HG03565 (cell line): Measurements from ENCODE around the gene TANGO6.

ENCODE experiments used
- ATAC-seq: cut with Tn5 transposase; IDR thresholded peaks from one replicate; pipeline ENCODE4 v1.9.1; 2021; ENCODE audit warnings: mild to moderate bottlenecking, moderate library complexity; ENCODE audit not compliant: unreplicated experiment

Gene TANGO6

DNA sequence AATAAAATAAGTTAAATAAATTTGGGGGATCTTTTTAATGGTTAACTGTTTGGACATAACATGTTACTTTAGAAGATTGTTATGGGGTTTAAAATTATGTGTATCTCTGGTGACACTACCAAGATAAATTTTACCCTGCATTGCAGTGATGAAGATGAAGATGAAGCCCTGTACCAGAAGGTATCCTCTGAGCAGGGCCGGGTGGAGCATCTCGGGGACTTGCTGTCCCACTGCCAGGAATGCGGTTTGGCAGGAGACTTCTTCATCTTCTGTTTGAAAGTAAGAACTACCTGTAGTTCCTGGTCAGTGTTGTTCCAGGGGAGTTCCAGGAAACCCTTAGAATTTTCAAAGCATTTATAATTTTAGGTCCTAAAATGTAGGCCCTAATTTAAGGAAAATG lies 64.0 kb downstream of the TANGO6 start:
- no peak for ATAC-seq

DNA sequence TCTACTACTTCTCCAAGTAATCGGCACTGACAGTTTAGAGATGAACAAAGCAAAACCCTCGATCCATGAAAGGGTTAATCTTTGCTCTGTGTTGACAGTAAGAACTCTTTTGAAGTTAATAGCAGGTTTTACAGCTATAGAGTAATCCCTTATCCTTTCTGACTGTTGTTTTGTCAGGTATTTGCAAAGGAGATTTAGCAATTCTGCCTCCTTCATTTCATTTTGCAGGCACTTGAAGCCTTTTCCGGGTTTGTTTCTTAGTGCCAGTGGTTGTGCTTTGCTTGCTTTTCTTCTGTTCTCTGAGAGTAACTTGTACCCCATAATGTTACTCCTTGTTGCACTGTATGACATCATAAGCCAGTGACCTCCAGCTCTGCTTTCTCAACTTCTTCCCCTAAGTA lies 64.5 kb downstream of the TANGO6 start:
- no peak for ATAC-seq

DNA sequence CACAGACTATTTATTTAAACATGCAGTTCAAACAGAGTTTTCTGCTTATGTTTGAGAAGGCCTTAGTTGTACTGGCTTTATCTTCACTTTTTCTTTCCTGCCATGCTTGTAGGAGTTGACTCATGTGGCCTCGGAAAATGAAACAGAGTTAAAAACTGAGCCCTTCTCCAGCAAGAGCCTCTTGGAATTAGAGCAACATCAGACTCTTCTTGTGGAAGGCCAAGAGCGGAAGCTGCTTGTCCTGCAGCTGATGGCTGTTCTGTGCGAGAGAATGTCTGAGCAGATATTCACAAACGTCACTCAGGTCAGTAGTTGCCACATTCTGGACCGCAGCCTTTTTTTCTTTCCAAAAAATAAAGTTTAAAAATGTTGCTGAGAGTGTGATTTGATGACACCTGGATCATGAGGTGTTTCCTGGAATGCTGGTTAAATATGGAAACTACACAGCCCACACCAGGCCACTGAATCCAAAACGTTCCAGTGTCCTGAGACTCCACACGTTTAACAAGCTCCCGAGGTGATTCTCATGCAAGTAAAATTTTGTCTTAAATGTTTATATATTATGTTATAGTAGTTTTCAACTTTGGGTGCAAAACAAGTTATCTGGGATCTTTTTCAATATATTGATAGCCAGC lies 65.9 kb downstream of the TANGO6 start:
- ATAC-seq, result no peak

DNA sequence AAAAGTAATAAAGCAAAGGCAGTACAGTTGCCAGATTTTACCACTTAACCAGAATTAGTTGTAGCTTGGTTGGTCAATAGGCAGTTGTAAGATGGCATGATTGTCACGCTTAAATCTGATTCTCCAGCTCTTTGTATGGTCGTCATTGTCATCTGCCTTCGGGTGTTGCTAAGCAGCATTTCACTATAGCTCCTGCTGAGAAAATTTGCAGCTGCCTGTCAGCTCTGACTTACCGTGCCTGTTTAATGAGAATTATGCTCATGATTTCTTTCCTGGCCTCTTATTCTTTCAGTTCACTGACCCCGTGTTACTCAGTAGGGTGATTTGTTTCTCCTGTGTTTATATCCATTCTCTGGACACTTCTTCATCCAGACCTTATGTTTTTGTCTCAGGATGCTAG lies 66.7 kb downstream of the TANGO6 start:
- no peak for ATAC-seq

DNA sequence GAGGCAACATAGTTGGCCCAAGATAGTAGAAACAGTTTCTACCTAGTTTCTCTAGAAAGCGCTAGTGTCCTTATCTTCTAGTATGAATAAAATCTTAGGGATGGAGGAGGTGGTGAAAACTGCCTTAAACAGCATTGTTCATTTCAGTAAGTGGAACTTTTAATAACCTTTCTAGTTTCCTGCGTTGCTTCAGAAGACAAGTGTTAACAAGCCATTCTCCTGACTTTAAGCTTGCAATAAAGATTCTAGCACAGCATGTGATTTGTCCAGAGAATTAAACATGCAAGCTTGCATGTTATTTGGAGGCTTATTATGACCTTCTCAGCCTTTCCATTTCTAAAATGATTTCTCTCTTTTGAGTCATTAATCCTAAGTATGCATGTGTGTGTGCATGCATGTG lies 72.3 kb downstream of the TANGO6 start:
- no peak for ATAC-seq

DNA sequence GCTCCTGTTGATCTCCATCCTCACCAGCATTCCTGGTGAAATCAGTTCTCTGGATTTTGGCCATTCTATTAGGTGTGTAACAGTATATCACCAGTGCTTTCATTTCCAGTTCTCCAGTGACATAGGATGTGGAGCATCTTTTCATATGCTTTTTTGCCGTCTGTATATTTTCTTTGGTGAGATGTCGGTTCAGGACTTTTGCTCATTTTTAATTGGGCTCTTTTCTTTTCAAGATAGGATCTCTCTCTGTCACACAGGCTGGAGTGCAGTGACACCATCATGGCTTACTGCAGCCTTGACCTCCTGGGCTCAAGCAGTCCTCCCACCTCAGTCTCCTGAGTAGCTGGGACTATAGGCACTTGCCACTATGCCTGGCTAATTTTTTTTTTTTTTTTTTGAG lies 74.2 kb downstream of the TANGO6 start:
- ATAC-seq, result no peak

DNA sequence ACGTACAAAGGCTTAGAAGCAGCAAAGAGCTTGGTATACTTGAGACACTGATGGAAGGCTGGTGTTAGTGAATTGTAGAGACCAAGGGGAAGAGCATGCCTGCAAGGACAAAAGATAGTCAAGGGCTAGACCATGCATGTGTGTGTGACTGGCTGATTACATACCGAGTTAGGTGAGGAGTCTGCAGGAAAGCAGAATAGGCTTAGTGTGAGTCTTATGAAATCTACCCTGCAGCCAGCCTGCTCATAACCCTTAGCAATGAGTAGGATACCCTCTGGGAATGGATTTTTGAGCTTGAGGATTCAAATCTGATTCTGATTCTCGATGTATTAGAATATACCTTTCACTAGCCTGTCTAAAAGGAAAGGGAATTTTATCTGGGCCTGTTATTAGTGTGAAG lies 77.0 kb downstream of the TANGO6 start:
- no peak for ATAC-seq

DNA sequence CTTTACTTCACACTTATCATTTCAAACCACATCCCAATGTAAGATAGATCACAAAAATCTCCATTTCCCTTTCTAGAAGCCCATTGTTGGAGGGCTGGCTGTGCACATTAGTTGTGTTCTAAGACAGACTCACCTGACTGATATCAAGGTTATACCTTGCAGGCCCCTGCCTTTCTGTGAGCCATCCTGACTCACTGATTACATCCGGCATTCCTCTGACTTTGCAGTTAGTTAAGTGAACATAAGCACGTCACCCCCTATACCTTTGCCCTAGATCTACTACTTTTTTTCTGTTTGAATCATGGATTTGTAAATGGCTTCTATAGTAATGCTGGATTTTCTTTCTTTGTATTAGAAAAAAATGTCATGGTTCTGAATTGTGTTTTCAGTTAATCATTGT lies 78.3 kb downstream of the TANGO6 start:
- no peak for ATAC-seq

DNA sequence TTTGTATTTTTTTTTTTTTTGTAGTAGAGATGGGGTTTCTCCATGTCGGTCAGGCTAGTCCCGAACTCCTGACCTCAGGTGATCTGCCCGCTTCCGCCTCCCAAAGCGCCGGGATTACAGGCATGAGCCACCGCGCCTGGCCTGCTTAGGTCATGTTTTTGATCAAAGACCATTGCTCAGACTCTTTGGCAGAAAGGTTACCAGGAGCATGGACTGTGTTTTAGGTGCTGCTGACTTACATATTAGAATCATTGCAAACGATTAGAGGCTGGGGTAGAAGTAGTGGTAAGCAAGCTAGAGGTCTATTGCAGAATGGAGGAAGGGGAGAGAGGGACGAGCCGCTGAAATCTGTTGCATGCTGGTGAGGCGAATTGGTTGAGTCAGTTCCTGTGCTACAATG lies 79.8 kb downstream of the TANGO6 start:
- no peak for ATAC-seq

DNA sequence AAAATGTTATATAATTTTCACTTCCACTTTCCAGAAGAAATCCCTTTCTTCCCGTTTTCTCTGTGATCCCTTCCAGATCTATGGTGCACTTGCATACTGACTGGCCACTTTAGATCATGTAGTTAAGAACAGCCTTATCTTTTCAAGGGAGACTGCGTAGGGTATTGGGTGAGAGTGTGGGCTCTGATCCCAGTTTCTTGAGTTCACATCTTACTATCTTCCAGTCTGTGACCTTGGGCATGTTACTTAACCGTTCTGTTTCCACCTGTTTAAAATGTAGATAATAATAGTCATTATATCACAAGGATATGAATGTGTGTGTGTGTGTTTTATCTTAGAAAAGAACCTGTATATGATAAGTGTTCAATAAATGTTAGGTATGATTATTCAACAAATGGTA lies 83.7 kb downstream of the TANGO6 start:
- ATAC-seq, result no peak

DNA sequence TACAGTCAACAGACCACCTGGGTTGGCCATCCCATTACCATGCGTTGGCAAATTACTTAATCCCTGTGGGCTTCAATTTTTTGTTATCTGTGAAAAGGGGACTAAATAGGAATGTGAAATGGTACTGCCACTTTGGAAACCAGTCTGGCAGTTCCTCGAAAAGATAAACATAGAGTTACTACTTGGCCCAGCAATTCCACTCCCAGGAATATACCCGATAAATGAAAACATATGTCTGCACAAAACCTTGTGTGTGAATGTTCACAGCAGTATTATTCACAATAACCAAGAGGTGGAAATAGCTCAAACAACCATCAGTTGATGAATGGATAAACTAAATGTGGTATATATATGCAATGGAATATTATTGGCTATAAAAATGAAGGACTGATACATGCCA lies 87.9 kb downstream of the TANGO6 start:
- ATAC-seq, result no peak

DNA sequence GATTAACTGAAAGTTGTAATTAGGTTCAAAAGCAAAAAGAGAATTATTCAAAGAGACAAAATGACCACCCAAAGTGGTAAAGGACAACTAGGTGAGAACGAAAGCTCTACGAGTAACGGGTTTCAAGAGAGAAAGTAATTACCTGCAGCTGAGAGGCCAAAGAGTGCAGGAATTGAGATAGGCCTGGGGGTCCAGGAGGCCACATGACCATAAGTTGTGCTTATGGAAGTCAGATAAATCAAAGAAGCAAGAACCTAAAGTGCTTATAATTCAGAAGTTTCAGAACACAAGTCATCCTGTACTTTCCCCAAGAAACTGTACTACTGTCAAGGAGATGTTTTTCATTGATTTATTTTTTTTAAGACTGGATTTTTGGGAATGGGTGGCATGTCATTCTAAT lies 91.1 kb downstream of the TANGO6 start:
- ATAC-seq, result no peak

DNA sequence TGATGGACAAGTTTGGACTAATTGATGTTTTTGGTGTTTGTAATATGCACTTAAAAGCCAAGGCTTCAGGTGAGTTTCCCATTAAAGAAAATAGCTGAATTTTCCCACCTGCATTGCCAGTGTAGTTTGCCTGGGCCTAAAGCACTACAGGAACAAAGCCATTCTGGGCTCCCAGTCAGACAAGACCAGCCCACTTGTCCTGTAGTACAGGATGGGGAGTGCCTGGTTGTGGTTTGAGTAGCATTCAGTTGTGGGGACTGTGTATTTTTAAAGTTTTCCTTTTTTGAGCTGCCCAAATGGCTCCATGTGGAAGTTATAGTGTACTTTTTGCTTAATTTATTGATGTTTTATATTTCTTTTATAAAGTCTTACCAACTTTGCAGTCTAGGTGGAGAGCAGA lies 91.7 kb downstream of the TANGO6 start:
- no peak for ATAC-seq

DNA sequence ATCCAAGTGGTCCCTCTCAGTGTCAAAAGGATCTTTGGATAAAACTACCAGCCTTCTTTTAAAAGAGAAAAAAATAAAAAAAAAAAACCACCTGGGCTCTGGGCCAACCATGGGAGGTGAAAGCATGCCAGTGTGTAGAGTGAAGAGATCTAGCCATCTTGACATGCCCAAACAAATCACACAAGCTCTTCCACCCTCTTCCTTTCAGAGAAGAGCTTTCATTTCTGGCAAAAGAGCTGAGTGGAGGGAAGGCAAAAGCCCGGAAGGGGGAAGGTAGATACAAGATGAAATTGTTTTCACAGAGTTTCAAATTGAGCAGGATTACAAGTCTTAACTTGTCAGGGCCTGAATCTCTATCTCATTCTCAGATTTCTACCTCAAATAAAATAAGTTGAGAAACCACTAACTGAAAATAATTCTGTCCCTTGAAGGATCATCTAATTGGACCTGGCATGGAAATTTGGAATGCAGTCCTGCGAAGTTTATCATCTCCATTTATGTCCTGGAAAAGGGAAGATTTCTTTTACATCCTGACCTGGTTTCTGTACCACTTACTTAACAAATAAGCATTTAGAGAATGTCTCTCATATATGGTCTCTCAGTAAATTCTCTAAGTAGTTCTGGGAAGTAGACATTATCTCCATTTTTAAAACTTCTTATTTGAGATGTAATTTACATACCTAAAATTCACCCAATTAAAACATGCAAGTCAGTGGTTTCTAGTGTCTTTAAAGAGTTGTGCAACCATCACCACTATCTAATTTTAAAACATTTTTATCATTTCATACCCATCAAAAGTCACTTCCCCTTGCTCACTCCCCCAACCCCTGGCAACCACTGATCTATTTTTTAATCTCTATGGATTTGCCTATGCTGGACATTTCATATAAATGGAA lies 93.7 kb downstream of the TANGO6 start:
- ATAC-seq, result no peak

DNA sequence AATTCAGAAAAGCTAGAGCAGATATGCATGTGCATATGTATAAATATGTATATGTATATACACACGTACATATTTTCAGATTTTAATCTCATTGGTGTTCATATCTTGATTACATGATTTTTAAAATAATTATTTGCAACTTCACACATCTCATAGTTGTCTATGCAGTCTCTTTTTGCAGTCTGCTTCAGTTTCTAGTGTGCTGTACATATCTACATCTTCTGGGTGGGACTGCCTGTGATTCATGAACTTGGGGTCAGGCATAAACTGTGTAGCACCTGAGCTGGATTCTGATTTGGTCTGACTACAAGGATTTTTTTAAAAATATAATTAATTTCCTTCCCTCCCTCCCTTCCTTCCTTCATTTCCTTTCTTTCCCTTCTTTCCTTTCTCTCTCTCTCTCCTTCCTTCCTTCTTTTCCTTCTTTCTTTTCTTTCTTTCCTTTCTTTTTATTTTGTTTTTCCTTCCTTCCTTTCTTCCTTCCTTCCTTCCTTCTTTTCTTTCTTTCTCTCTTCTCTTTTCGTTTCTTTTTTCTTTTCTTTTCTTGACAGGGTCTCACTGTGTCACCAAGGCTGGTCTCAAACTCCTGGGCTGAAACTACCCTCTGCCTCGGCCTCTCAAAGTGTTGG lies 96.5 kb downstream of the TANGO6 start:
- ATAC-seq, result no peak

DNA sequence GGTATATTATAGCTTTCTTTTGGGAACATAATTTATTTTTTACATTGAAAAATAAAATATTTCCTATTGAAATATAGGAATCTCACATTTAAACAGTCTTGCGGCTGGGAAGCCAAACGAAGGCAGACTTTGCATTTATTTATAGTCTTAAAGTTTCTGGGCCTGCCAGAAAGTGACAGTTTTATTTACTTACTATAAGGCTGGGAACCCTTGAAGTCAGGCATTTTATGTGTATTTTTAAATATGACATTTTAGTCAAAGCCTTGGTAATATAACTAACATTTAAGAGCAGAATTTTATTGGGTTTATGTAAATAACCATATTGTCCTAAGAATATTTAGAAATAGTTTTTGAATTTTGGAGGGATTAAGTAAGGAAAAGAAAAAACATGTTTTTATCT lies 97.5 kb downstream of the TANGO6 start:
- ATAC-seq, result no peak

DNA sequence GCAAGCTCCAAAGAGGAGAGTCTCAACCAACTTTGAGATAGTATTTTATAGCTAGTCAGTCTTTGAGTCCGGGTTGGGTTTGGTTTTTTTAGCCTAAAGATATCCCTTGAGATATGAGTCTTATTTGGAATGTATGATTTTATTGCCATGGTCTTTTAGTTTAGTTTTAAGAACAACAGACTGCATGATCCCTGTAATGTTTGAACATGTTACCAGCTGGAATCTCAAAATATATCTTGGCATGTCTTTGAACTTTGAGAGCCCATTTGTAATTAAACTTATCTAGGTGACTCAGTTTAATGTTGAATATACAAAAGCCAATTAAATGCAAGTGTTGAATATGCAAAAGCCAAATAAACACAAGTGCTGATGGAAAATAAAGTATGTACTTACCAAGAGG lies 100.6 kb downstream of the TANGO6 start:
- ATAC-seq, result no peak

DNA sequence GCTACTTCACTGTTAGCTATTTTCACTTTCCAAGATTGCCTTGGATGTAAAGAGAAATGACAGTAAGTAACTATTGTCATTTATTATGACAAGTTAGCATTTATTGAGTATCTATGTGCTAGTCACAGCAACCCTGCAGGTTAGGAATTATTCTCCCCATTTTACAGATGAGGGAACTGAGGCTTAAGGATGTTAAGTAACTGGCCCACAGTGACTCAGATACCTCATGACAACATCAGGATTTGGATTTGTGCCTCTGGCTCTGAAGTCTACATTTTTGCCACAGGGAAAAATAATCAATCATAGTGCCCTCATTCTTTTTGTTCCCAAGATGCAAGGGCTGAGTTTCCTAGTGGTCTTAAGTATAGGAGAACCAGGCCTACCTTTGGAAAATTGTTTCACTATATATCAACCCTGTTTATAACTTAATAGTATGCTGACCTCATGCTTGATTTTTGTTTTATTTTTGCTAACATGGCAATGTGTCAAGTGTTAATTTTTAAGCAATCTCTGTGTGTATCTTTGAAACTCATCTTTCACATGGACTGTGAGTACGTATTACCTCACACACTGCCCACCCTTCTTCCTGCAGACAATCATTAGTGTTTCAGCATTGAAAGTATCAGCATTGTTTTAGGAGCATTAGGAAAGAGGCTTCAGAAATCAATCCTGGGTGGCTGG lies 105.0 kb downstream of the TANGO6 start:
- ATAC-seq, result no peak

DNA sequence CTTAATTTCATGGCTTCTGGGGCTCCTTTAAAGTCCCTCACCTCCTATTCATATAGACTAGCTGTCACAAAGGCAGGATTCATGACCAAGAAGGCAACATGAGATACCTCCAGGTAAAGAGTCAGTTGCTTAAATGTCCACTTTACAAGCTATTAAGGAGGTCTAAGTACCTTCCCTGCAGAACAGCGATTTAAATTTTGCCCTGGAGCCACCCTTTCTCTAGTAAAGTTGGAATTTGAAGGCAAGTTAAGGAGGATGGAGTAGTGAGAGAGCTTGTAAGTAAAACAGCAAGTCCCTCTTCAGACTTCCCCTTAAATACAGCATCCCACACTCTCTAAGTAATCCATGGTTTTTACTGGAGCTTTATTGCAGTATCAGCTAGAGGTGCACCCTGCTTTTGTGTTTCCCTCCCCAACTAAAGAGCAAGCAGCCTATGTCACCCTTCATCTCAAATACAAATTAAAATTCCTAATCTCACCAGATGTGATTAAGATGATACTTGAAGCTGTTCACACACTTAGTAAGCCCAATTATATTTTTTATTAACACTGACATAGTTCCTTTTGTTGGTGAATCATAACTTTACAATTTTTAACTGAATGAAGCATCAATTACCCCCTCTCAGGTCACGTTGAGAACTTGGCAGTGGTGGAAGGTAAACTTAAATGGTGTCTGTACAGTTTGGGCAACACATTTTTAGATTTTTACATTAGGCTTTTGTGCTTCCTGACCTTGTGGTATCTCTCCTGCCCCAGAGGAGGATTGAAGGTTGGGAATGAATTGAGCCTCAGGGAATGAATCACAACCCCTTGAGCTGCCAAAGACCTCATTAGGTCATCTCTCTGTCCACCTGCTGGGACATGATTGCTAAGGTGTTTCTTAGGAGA lies 108.9 kb downstream of the TANGO6 start:
- ATAC-seq, result no peak

DNA sequence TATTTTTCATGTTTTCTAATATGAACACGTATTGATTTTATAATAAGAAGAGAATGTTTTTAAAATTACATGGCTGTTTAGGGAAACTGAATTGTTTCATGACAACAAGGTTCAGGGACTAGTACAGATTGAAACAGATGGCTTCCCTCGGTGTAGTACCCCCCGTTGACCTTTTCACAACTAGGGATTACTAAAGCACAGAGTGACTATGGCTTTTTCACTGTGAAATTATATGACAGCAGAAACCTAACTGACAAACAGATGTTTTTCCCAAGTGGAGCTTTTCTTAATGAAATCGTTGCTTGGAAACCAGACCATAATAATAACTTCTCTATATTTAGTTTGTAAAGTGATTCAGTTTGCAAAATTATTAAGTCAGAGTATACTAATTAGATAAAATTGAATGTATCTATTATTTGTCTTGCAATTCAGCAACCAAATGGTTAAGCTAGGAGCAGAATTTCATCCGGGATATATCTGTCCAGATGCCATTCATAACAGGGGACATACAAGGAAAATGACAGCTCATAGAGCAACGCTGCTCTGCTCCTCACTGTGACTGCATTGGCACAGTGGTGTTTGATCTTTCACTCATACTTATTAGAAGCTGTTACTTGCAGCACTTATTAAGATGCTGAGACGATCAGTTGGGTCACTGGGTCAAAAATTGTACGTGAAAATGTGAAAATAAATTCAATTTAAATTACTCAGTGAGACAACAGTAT lies 111.7 kb downstream of the TANGO6 start:
- ATAC-seq, result no peak
